Endothelial cell of umbilical vein (primary cell): ENCODE data around the gene AGPS. TPM values are rescaled to one million over a fixed set of nuclear protein-coding genes. Genes with fewer than 3 reads are reported as not detected.

Source experiments
- BruUV-seq: library from RNA; stranded (reverse); fragments of 400-500 nt; replicated peaks from 2 replicates; lab custom pipeline; 2021; lab: Mats Ljungman, UMichigan
- CTCF ChIA-PET: fragments of 300-600, 350-600 bp; sonication (Branson Sonifier 250); formaldehyde crosslinking; loops from one replicate; lab custom pipeline; 2021; ENCODE audit warnings: antibody characterized with exemption, inconsistent platforms; lab: Charles Lee
- POLR2A ChIA-PET: fragments of 300-600, 350-600 bp; sonication (Branson Sonifier 250); formaldehyde crosslinking; loops from one replicate; lab custom pipeline; 2021; ENCODE audit warnings: antibody characterized with exemption, inconsistent platforms; lab: Charles Lee
- DNase-seq: peaks from one replicate; pipeline ENCODE4 v3.0.0-alpha.2; 2011; ENCODE audit warnings: low read depth, low spot score
- FAIRE-seq: peaks from 2 replicates; lab custom pipeline; 2011; peaks lifted over from hg19 to GRCh38; lab: Jason Lieb, UNC
- H2AFZ ChIP-seq: 2 replicates; pipeline ENCODE4 v1.6.0; 2012; ENCODE audit warnings: low read depth, low read length, control low read depth, inconsistent platforms
- H3K27ac ChIP-seq: 2 replicates; pipeline ENCODE4 v1.5.1; 2011; ENCODE audit warnings: low read depth, mild to moderate bottlenecking, control low read depth, low read length, moderate library complexity; ENCODE audit not compliant: insufficient read depth
- H3K27me3 ChIP-seq, 2 experiments: 2 replicates each; pipeline versions ENCODE4 v1.6.0 to v1.6.1; 2011; ENCODE audit warnings: low read length in 2 of 2, mixed read lengths in 1 of 2; ENCODE audit not compliant: control insufficient read depth in 2 of 2, insufficient read depth in 2 of 2
- H3K36me3 ChIP-seq, 2 experiments: 2 replicates in 1 of 2; 3 replicates in 1 of 2; pipeline ENCODE4 v1.5.1; 2011; ENCODE audit warnings: low read length in 2 of 2, mild to moderate bottlenecking in 1 of 2, moderate library complexity in 1 of 2; ENCODE audit not compliant: control insufficient read depth in 2 of 2, insufficient read depth in 2 of 2; ENCODE audit errors: extremely low read depth in 1 of 2
- H3K4me1 ChIP-seq: 3 replicates; pipeline ENCODE4 v1.5.1; 2011; ENCODE audit warnings: mild to moderate bottlenecking, low read length; ENCODE audit not compliant: control insufficient read depth, insufficient read depth; ENCODE audit errors: extremely low read depth
- H3K4me2 ChIP-seq: 2 replicates; pipeline ENCODE4 v1.6.1; 2011; ENCODE audit warnings: low read length, control low read depth, mixed read lengths; ENCODE audit not compliant: insufficient read depth
- H3K4me3 ChIP-seq, 3 experiments: fragments of 200-600 bp in 1 of 3; sonication (generic), shearing (Covaris generic) in 1 of 3; replicated peaks in 1 of 3; 2 replicates each; pipeline ENCODE4 v1.5.1; 2011 to 2016; ENCODE audit warnings: control low read depth in 3 of 3, low read length in 3 of 3, mild to moderate bottlenecking in 2 of 3, inconsistent platforms in 1 of 3, low read depth in 1 of 3, moderate library complexity in 1 of 3; ENCODE audit not compliant: insufficient read depth in 1 of 3
- H3K79me2 ChIP-seq: 2 replicates; pipeline ENCODE4 v1.6.0; 2012; ENCODE audit warnings: low read length, inconsistent platforms; ENCODE audit not compliant: control insufficient read depth, insufficient read depth
- H3K9ac ChIP-seq: replicated peaks from 2 replicates; pipeline ENCODE3; 2011; ENCODE audit warnings: low read length, control low read depth; ENCODE audit not compliant: insufficient read depth; ENCODE audit errors: extremely low read depth
- H3K9me1 ChIP-seq: replicated peaks from 3 replicates; pipeline ENCODE4 v1.6.0; 2011; ENCODE audit warnings: mild to moderate bottlenecking, low read length; ENCODE audit not compliant: control insufficient read depth, insufficient read depth; ENCODE audit errors: extremely low read depth
- H3K9me3 ChIP-seq: replicated peaks from 2 replicates; pipeline ENCODE4 v1.5.1; 2012; ENCODE audit warnings: low read length, inconsistent platforms; ENCODE audit not compliant: control insufficient read depth, insufficient read depth
- H4K20me1 ChIP-seq: replicated peaks from 2 replicates; pipeline ENCODE3; 2011; ENCODE audit warnings: mild to moderate bottlenecking, low read length; ENCODE audit not compliant: control insufficient read depth, insufficient read depth; ENCODE audit errors: extremely low read depth
- EZH2 ChIP-seq: IDR thresholded peaks from 2 replicates; pipeline ENCODE4 v1.6.1; 2012; ENCODE audit warnings: borderline replicate concordance, low read depth, mild to moderate bottlenecking, moderate library complexity, low read length, inconsistent platforms; ENCODE audit not compliant: severe bottlenecking
- FOS ChIP-seq: IDR thresholded peaks from 2 replicates; pipeline ENCODE4 v1.6.1; 2011; ENCODE audit warnings: mild to moderate bottlenecking, low read length, moderate library complexity, borderline replicate concordance; ENCODE audit not compliant: insufficient read depth
- GATA2 ChIP-seq: IDR thresholded peaks from 2 replicates; pipeline ENCODE4 v1.7.0; 2011; ENCODE audit warnings: low read depth, mild to moderate bottlenecking, moderate library complexity, mixed read lengths, low read length; ENCODE audit not compliant: insufficient read length, insufficient read depth
- JUN ChIP-seq: IDR thresholded peaks from 2 replicates; pipeline ENCODE4 v1.6.1; 2011; ENCODE audit warnings: borderline replicate concordance, low read depth; ENCODE audit not compliant: insufficient read length, insufficient read depth
- MYC ChIP-seq: IDR thresholded peaks from one replicate; pipeline ENCODE4 v1.6.1; 2011; ENCODE audit warnings: mild to moderate bottlenecking, low read depth, low read length
- POLR2A ChIP-seq: IDR thresholded peaks from 2 replicates; pipeline ENCODE4 v1.6.1; 2012; ENCODE audit warnings: low read depth, mild to moderate bottlenecking, control low read depth, low read length
- POLR2AphosphoS5 ChIP-seq: IDR thresholded peaks from 2 replicates; pipeline ENCODE4 v1.6.1; 2012; ENCODE audit warnings: low read depth, mild to moderate bottlenecking, control low read depth, low read length, moderate library complexity; ENCODE audit not compliant: insufficient read depth
- dilution Hi-C: fragments of 300-500 bp; cut with MboI; formaldehyde crosslinking; loops from one replicate; pipeline ENCODE4 v1.15.0; 2019; ENCODE audit warnings: low sequenced_read_pairs; ENCODE audit not compliant: extremely low pct_ligation_motif_present
- intact Hi-C: fragments of 100-400 bp; cut with micrococcal nuclease; formaldehyde crosslinking; loops from one replicate; pipeline ENCODE4 v1.10.0; 2022
- polyA plus RNA-seq, 4 experiments: library from polyadenylated mRNA; depleted of rRNA in 3 of 4; stranded (reverse) in 3 of 4; unstranded in 1 of 4; fragments of >200 nt; gene quantifications; 2 replicates each; pipeline versions ENCODE4 v1.2.1 to v1.2.3, GENCODE V29; 2011 to 2012; ENCODE audit warnings: missing spikeins in 1 of 4
- total RNA-seq: library from RNA; stranded (reverse); gene quantifications from 2 replicates; pipeline ENCODE4 v1.2.3, GENCODE V29; 2021
- TF ChIP-seq, protein P1 (sequence below): IDR thresholded peaks from 2 replicates; pipeline ENCODE4 v1.6.1; 2011; ENCODE audit not compliant: insufficient read depth, insufficient read length
- TF ChIP-seq, protein P2 (sequence below), 2 donors: IDR thresholded peaks; 1 replicate in 1 of 2; 2 replicates in 1 of 2; pipeline ENCODE4 v1.5.1; 2011; ENCODE audit warnings: low read length in 2 of 2, mild to moderate bottlenecking in 2 of 2, moderate library complexity in 2 of 2, control low read depth in 1 of 2, inconsistent platforms in 1 of 2, low read depth in 1 of 2; ENCODE audit not compliant: insufficient read depth in 1 of 2; ENCODE audit errors: extremely low read depth in 1 of 2

AGPS gene
- total and polyA plus RNA-seq, 2 donors (not counting 3 experiments of a cell fraction or from before 2014, with no cell fraction given) = 10.1 to 96.5 TPM

DNA sequence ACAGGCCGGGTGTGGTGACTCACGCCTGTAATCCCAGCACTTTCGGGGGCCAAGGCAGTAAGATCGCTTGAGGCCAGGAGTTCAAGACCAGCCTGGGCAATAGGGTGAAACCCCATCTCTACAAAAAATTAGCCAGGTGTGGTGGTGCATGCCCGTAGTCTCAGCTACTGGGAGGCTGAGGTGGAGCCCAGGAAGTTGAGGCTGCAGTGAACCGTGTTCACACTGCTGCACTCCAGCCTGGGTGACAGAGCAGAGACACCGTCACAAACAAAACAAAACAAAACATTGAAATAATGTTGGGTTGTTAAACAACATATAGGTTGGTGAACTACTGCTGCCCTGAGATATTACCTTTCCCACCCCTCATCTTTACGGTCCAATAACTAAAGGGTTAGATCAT is 48.8 kb upstream of the AGPS start:
- ChIA-PET POLR2A (no interaction called here), CTCF (interaction anchor here (0.7 to 2.3 kb wide), 4 partner anchors 72 to 195 kb away, joined by 3 to 6 read pairs (median 3); no protein-coding TSS in a partner anchor)
- peaks cover 2% of the 10 kb centered on the region for H3K4me1 ChIP-seq
- no peak overlapping the region for H3K4me2 ChIP-seq
- DNase-seq = no peak
- H3K9ac ChIP-seq = no peak overlapping the region
- no peak overlapping the region for H2AFZ ChIP-seq
- intact Hi-C loops (no loop called here), dilution Hi-C loops (no loop called here)
- no peak for TF ChIP-seq MYC
- TF ChIP-seq FOS = no peak
- TF ChIP-seq, protein P1, sequence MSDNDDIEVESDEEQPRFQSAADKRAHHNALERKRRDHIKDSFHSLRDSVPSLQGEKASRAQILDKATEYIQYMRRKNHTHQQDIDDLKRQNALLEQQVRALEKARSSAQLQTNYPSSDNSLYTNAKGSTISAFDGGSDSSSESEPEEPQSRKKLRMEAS = no peak
- no peak for TF ChIP-seq EZH2
- no peak for TF ChIP-seq JUN
- TF ChIP-seq POLR2A = no peak
- TF ChIP-seq POLR2AphosphoS5 = no peak
- no peak for TF ChIP-seq GATA2
- TF ChIP-seq, protein P2, sequence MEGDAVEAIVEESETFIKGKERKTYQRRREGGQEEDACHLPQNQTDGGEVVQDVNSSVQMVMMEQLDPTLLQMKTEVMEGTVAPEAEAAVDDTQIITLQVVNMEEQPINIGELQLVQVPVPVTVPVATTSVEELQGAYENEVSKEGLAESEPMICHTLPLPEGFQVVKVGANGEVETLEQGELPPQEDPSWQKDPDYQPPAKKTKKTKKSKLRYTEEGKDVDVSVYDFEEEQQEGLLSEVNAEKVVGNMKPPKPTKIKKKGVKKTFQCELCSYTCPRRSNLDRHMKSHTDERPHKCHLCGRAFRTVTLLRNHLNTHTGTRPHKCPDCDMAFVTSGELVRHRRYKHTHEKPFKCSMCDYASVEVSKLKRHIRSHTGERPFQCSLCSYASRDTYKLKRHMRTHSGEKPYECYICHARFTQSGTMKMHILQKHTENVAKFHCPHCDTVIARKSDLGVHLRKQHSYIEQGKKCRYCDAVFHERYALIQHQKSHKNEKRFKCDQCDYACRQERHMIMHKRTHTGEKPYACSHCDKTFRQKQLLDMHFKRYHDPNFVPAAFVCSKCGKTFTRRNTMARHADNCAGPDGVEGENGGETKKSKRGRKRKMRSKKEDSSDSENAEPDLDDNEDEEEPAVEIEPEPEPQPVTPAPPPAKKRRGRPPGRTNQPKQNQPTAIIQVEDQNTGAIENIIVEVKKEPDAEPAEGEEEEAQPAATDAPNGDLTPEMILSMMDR (IDR thresholded peaks at IDR 0.05; ENCODE audit: extremely low read depth in 1 of 2, insufficient read depth in 1 of 2, low read depth in 1 of 2, low read length in 2 of 2) = no peak
- H4K20me1 ChIP-seq = no peaks in the 10 kb centered on the region
- no peaks in the 10 kb centered on the region for H3K9me3 ChIP-seq
- H3K4me3 ChIP-seq = no peak overlapping the region
- no peaks in the 10 kb centered on the region for H3K9me1 ChIP-seq
- no peak for FAIRE-seq
- H3K36me3 ChIP-seq = no peaks in the 10 kb centered on the region
- H3K27ac ChIP-seq = no peak overlapping the region
- no peaks in the 10 kb centered on the region for H3K79me2 ChIP-seq
- BruUV-seq = no TSS peak
- H3K27me3 ChIP-seq = no peaks in the 10 kb centered on the region
